ENCODE measurements around the gene MAML3.

- TF ChIP-seq CTCF (IDR thresholded peaks at IDR 0.05) (no peak), POLR2A (IDR thresholded peaks at IDR 0.05) (no peak)
These were observed 343.3 kb downstream of the MAML3 start for GRCh38 chr4:139810710-139811109.

Data from uterus (tissue), 2 donors.